Right renal pelvis (tissue), 4 donors: Measurements from ENCODE around the gene PLA2G4E. TPM values are rescaled to one million over a fixed set of nuclear protein-coding genes. Genes with fewer than 3 reads are reported as not detected.
A peak's percentile ranks its signal among the peaks of the same experiment; 100 is the strongest.

Experiments
- DNase-seq, 4 donors: peaks; one replicate each; pipeline ENCODE4 v3.0.0-alpha.2; 2013; ENCODE audit warnings: low read depth in 4 of 4, low spot score in 3 of 4, missing footprints in 1 of 4
- polyA plus RNA-seq, 4 donors: library from polyadenylated mRNA; unstranded; fragments of 120-200 nt; gene quantifications; one replicate each; pipeline ENCODE4 v1.2.1, GENCODE V29; 2013; ENCODE audit not compliant: insufficient read length in 4 of 4

PLA2G4E gene
- polyA plus RNA-seq, 4 donors, result 0.03 to 0.04 TPM; not detected in 2

DNA sequence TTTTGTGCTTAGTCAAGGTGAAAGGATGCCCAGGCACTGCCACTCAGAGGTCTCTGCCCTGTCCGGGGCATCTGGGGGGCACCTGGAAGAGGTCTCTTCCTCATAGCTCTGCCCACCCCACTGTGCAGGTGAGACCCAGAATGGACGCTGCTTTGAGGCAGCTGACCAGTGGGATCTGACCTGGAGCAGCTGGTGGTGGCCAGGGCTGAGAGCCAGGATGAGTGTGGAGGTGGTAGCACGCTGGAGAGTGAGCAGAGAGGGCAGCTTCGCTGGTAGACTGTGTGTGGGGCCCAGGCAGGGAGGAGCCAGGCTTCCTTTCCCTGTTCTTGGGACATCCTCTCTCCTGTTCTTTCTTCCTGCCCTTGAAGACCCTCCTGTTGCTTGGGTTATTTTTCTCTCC, 32.2 kb upstream of the PLA2G4E start:
- no peak for DNase-seq

GRCh38 chr15:42050484-42051255, 29.8 kb upstream of the PLA2G4E start:
- DNase-seq, result no peak

- DNase-seq, result no peak
Observed at GRCh38 chr15:42048821-42049200, 28.0 kb upstream of the PLA2G4E start.

DNA sequence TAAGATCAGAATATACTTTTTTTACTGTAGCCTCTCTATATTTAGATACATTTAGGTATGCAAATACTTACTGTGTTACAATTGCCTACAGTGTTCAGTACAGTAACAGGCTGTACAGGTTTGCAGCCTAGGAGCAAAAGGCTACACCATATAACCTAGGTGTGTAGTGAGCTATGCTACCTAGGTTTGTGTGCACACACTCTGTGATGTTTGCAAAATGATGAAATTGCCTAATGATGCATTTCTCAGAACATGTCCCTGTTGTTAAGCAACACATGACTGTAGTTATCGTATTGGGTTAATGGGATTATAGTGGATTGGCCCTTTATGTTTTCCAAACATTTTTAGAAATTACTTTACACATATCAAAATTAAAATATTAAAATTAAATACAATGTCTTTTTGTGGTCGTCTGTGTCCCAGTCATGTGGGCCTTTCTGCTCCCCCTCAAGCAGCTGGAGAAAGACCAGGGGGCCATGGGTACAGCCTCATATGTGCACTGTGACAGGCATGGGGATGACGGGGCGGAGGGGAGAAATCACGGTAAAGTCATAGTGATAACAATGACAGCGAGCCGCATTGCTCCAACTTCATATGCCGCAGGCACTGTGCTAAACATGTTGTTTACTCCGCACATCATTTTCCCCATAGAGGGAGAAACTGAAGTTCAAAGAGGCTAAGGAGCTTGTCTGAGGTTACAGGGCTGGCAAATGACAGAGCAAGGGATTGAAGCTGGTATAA, 27.4 kb upstream of the PLA2G4E start:
- no peak for DNase-seq

DNA sequence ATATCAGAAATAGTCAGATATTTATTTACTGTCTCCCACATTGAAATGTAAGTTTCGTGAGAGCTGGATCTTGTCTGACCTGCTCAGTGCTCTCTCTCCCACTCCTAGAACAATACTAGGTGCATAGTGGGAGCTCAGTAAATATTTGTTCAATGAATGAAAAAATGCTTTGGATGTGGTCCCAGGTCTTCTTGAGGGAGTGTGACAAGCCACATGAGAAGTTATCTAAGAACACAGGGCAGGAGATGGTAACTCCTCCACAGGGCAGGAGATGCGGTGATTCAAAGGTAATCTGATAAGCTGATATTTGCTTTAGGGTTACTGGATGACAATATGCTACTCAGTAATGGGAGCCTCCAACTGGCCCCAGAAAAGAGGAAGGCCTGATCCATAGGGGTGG, 25.8 kb upstream of the PLA2G4E start:
- DNase-seq, result no peak

- DNase-seq, result no peak
Observed at GRCh38 chr15:42045211-42045615, 24.4 kb upstream of the PLA2G4E start.

- no peak for DNase-seq
Observed at GRCh38 chr15:42042602-42043400, 22.0 kb upstream of the PLA2G4E start.

- no peak for DNase-seq
Observed at GRCh38 chr15:42038401-42038800, 17.6 kb upstream of the PLA2G4E start.

DNA sequence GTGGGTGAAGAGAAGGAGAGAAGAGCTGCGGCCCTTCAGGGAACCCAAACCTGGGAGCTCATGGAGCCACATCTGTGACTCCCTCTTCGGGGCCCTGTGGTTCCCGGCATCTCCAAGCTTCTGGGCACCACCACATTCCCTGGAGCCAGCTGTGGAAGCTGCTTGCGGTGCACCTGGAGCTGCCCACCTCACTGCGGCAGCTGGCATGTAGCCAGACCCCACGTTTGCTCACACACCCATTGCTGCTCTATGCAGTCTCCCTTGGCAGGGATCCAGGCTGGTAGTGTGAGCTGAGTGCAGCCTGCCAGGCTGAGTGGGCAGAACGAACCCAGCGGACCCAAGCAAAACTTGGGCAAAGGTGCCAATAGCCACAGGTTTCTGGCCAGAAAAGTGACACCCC, 16.8 kb upstream of the PLA2G4E start:
- DNase-seq, result peak in 1 of 4 donors; percentile 8

GRCh38 chr15:42036966-42037365, 16.1 kb upstream of the PLA2G4E start:
- DNase-seq, result no peak

DNA sequence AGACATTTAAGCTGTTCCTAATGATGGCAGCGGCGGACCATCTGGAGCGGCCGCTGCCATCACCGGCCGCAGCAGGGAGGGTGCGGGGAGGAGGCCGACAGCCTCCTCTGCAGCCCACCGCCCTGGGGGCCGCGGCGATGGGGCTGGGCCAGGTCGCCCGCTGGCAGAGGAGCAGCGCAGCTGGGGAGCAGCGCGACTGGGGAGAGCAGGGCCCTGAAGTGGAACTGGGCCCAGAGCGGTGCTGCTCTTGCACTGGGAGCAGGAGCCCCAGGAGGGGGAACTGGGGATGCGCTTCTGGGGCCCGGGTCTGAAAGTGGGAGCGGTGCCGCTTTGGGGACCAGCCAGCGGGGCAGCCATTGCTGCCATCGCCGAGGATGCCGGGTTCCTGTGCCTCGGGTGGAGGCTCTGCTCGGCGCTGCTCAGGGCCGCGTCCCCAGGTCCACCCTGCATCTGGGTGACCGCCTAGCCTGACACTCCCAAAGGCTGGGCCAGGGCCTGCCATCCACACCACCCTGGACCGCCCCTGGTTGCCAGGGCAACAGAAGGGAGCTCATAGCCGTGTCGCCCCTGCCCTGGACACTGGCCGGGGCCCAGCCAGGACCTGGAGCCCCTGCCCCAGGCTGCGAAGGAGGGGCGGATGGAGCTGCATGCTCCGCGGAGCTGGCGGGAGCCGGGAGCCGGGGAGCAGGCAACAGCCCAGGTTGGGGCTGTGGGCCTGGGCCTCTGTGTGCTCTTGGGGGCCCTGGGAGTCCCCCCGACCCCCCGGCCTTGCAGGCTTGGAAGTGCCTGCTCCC, 15.5 kb upstream of the PLA2G4E start:
- no peak for DNase-seq

DNA sequence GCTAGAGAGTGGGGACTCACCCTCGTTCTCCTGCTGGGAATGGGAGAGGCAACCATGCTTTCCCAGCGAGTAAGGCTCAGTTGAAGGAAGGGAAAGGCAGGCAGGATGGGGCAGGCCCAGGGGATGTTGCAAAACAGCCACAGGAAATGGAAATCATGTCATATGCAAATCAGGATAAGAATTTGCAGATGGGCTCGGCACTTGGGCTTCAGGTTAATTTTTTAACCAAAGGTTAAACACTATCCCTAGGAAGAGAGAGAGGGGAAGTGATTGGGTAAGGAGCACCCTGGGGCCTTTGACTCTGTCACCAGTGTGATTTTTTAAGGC, 14.6 kb upstream of the PLA2G4E start:
- no peak for DNase-seq

DNA sequence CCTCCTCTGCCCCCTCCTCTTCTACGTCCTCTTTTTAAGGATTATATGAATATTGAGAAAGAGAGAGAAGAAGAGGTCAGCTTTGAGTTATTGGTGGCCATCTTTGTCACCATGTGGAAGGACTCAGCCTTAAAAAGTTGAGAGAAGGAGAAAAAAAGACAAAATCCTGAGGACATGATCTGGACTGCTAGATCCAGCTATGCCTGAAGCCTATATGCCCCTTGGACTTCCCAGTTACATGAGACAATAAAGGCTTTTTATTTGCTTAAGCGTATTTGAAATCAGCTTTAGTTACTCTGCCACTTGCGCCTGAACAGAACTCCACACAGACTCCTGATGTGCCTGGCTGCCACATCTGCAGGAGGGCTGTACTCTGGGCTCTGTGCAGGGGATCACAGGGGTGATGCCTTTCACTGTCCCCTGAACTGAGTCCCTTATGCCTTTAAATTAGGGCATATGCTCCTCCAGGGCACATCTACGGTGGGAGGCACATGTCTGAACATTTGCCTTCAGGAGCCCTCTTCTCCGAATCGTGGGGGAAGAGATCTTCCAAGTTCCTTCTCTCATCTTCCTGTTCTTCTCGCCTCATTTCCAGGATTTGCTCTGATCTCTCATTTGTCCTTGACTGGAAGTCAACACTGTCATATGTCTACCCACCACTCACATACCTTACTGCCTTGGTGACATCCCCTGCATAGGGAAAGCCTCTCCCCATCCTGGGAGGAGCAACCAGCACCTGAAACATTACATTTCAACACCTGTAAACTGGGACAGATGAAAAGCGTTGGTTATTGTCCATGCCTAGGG, 14.0 kb upstream of the PLA2G4E start:
- no peak for DNase-seq

DNA sequence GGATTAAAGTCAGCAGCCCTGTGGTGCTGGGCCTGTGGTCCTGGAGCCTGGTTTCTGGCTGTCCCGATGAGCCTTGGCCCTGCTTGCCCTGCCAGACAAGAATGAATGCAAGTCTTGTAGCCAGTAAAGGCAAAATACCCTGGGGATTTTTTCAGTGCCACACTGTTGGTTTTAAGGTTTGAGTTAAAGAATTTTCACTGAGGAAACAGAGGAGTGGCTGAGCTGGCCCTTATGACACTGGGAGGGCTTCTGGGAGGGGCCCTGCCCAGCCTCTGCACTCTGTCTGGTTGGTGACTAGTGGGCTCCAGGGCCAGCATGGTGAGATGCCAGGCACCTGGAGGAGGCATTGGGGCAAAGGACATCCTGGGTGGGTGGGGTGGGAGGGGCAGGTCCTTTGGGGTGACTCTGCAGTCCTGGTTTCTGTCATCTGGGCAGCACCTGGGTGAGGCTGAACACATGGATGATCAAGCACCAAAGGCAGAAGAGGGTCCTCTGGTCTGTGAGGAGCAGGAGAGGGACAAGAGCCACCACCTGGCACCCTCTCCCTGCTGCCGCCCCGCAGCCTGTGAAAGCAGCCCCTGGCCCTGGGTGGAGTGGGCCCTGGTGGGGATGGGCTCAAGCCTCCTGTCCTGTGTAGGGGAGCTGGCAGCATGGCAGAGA, 12.5 kb upstream of the PLA2G4E start:
- no peak for DNase-seq

- DNase-seq, result no peak
Observed at GRCh38 chr15:42032376-42033213, 11.8 kb upstream of the PLA2G4E start.

DNA sequence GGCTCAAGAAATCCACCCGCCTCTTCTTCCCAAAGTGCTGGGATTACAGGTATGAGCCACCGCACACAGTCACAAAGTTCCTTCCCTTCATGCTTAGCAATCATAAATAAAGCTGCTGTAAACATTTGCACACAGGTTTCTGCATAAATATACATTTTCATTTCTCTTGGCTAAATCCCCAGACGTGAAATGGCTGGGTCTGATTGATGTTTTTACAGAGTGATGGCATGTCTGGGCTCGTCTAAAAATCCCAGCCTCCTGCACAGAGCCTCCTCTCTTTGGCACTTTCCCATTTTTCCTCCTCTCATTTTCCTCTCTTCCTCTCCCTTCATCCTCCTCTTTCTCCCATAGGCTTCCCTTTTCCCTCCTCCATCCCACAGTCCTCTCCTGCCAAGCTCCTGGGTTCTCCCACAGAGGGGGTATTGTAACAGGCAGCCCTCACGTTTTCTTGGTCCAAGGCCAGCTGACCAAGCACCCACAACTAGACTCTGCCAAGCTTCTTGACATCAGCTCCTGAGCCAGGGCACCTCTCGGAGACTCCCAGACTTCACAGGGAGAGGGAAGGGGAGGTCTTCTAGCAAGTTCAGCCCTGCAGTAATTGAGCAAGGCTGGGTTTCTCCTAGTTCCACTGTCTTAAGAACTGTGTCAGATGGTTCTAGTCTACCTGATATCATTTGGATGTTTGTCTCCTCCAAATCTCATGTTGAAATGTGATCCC, 10.5 kb upstream of the PLA2G4E start:
- no peak for DNase-seq

DNA sequence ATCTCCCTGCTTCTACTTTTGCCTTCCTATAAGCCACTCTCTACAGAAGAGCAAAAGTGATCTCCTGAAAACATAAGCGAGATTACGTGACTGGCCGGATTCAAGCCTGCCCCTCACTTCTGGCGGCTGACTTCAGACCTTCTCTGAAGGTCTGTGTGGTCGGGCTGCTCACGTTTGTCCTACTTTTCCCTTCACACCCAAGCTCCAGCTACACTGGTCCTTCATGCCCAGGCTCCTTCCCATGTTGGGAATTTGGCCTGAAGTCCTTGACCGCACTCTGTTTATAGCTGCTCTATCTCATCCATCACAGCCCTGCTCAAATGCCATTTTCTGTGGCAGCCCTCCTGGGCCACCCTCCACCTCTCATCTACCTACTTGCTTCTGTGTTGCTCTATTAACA, 6.7 kb upstream of the PLA2G4E start:
- no peak for DNase-seq

GRCh38 chr15:42024303-42024702, 3.5 kb upstream of the PLA2G4E start:
- no peak for DNase-seq
